ENCODE data around the gene CYBC1. TPM values are rescaled to one million over a fixed set of nuclear protein-coding genes. Genes with fewer than 3 reads are reported as not detected.

The CYBC1 gene
- total RNA-seq, 1 experiment from 2014 or later: 107 TPM

DNA sequence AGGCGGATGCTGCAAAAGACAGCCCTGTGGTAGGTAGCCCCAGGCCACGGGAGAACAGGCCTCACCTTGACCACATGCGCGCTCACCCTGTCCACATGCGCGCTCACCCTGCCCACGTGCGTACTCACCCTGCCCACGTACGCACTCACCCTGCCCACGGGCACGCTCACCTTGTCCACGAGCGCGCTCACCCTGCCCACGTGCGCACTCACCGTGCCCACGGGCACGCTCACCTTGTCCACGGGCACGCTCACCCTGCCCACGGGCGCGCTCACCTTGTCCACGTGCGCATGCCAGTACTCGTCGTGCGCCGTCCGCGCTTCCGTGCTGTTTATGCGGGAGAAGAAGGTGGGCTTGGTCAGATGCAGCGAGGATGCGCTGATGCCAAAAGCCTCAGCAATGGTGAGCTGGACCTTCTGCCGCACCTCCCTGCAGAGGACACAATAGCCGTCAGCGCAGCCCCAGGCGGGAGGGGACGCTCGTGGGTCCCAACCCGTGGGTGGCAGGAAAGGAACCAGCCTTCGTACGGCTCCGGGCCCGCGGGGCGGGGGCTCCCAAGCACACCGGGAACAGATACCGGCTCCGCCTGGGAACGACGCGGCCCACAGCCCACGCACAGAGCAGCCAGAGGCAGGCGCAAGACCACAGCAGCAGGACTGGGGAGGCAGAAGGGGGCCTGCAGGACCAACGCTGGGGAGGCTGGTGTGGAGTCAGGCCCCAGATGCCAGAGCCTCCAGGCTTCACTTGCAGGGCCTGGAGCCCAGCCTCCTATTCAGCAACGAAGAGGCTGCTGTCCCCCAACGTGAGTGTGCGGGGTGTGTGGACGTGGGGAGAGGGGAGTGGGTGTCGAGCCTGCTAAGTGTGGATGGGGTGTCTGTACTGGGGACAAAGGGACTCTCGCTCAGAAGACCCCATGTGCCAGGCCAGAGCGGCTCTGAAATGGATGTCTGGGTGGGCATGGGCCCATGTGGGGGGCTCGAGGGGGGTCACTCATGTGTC lies 46.6 kb downstream of the CYBC1 start:
- in situ Hi-C loops (cut with HindIII; ENCODE audit: low pct_unique_long_range_greater_than_20kb, low sequenced_read_pairs): no loop called here
- DNase-seq (ENCODE audit: low read depth): no peak

DNA sequence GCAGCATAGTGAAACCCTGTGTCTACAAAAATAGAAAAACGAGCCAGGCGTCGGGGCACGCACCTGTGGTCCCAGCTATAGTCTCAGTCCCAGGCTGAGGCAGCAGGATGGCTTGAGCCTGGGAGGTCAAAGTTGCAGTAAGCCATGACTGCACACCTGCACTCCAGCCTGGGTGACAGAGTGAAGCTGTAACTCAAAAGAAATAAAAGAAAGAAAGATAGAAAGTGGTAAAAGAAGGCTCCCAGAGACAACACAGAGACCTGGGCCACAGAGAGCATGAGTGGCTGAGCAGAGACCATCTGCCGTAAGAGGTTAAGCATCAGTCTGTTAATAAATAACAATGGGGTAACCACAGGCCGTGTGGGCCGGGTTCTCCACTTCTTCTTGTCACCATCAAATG lies 47.7 kb downstream of the CYBC1 start:
- peak; percentile 47 for DNase-seq (ENCODE audit: low read depth)
- in situ Hi-C loops (cut with HindIII; ENCODE audit: low pct_unique_long_range_greater_than_20kb, low sequenced_read_pairs): no loop called here

DNA sequence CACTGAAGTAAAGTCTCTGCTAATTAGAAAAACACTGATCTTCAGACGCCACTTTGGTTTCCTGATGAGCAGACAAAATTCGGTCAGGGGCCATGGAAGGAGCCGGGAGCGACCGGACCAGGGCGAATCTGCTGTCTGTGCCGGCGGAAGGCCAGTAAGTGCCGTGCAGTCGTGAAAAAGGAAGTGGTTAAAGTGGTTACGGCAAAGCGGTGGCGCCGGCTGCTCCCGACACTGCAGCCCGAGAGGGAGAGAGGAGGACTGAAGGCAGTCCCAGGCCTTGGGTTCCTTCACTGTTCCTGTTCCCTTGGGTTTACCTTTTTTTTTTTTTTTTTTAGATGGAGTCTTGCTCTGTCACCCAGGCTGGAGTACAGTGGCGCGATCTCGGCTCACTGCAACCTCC lies 49.7 kb downstream of the CYBC1 start:
- in situ Hi-C loops (cut with HindIII; ENCODE audit: low pct_unique_long_range_greater_than_20kb, low sequenced_read_pairs): no loop called here
- DNase-seq (ENCODE audit: low read depth): no peak

DNA sequence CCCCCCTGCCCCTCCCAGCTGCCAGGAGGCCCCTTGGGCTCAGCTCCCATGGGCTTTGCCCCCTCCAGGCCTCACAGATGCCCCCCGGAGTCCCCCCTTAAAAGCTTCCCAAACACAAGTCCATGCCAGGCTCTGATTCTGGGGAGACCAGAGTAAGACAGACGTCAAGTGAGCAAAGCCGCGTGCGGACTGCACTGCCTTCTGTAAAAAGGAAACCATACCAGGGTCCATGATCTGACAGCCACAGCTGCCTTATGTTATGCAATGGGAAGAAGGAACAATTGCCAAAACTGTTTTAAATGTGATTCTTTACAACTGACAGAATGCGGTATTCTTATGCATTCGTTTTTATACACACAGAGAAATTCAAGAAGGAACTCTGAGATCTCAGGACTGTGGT lies 50.3 kb downstream of the CYBC1 start:
- no peak for DNase-seq (ENCODE audit: low read depth)
- in situ Hi-C loops (cut with HindIII; ENCODE audit: low pct_unique_long_range_greater_than_20kb, low sequenced_read_pairs): no loop called here

DNA sequence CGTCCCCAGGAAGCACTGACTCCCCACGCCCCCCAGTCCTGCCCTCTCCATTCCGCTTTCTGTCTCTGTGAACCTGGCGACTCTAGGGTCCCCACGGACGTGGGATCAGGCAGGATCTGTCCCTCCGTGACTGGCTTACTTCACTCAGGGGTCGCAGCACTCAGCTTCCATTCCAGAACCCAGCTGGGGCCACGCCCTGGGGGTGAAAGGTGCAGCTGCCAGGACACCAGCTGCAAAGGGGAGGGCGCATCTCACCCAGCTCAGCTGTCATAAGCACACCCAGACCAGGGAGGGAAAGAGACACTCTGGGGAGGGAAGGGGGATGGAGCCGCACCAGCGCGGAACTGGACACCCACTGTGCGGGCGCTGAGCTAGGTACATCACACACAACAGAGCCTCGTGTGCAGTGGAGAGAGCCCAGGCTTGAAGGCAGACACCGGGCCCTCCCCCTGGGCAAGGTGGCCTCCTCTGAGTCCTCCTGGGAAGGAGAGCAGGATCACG lies 50.9 kb downstream of the CYBC1 start:
- no peak for DNase-seq (ENCODE audit: low read depth)
- in situ Hi-C loops (cut with HindIII; ENCODE audit: low pct_unique_long_range_greater_than_20kb, low sequenced_read_pairs): no loop called here

DNA sequence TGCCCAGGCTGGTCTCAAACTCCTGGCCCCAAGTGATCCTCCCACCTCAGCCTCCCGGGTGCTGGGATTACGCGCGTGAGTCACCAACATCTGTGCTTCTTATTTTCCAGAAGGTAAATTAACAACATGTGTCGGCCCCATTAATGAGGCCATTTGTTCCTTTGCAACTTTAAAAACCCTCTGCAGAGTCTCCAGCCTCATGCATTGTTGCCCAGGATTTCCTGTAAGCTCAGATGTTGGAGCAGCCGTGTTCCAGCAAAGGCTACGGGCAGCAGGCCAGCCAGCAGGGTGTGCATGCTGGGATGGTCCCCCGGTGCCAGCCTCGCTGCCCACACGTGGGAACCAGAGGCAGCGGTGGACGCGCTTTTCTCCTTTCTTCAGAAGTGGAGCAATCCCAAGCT lies 51.5 kb downstream of the CYBC1 start:
- in situ Hi-C loops (cut with HindIII; ENCODE audit: low pct_unique_long_range_greater_than_20kb, low sequenced_read_pairs): no loop called here
- DNase-seq (ENCODE audit: low read depth): no peak

DNA sequence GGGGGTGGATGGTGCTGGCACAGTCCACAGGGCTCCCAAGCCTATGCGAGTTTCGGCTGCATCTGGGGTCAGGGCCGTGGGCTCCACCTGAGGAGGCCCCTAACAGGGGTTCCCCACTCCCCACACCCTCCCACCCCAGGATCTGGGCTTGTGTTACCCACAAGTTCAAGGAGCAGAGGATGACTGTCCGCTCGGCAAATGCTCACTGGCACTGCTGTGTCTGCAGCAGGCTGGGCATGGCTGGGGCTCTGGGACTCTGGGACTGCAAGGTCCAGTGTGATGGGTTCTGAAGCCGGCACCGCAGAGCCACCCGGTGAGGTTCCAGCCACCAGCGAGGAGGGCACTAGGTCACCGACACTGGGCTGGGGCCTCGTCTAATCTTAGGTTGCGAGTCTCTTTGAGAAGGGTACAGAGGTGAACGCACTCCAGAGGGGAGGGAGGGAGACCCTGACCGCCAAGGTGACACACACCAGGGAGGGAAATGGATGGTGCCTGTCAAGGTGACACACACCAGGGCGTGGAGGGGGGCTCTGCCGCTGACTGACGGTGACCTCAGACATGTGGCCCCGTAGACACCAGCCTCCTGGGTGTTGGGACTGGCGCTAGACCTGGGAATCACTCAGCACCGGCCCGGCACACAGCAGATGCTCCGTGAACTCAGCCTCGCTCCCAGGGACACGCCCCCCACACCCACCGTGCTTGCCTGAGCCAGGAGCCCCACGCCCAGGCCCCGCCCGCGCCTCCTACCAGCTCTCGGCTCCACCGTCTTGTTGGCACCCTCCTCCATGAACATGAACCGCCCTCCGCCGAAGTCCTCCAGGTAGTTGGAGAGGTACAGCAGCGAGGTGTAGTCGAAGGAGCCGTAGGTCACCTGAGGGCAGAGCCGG lies 52.9 kb downstream of the CYBC1 start:
- in situ Hi-C loops (cut with HindIII; ENCODE audit: low pct_unique_long_range_greater_than_20kb, low sequenced_read_pairs): no loop called here

DNA sequence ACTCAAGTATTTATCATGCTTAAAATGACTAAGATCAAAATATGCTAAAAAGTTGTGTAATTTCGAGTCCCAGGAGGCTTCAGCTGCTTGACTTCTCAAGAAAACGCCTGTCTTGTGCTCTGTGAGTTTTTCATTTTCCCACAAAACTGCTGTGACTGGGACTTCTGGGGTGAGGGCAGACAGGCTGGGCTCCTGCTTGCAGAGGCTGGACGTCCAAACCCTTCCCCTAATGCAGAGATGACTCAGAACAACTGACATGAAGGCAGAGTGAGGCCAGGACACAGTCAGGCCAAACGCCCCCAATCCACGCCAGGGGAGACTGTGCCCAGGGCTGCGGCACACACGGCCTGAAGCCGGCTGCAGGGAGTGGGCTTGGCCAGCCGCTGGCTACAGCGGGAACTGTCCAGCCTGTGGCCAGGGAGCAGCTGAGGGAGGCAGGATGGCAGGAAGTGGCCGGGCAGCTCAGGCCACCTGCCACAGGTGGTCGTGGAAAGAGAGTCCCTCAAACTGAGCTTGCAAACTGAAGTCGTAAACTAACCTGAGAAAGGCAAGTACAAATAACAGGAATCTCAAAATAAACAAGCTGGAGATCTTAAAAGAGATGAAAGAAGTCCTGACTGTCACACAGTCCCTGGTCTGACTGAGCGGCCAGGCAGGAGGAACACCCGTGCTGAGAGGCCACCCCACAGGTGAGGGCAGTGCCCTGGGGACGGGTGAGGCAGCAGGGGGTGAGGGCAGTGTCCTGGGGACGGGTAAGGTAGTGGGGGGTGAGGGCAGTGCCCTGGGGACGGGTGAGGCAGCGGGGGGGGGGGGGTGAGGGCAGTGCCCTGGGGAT lies 53.7 kb downstream of the CYBC1 start:
- in situ Hi-C loops (cut with HindIII; ENCODE audit: low pct_unique_long_range_greater_than_20kb, low sequenced_read_pairs): no loop called here
- DNase-seq (ENCODE audit: low read depth): peak; percentile 34

More for the DNA sequence above, 52.9 kb downstream of the CYBC1 start:
- DNase-seq (ENCODE audit: low read depth): no peak

DNA sequence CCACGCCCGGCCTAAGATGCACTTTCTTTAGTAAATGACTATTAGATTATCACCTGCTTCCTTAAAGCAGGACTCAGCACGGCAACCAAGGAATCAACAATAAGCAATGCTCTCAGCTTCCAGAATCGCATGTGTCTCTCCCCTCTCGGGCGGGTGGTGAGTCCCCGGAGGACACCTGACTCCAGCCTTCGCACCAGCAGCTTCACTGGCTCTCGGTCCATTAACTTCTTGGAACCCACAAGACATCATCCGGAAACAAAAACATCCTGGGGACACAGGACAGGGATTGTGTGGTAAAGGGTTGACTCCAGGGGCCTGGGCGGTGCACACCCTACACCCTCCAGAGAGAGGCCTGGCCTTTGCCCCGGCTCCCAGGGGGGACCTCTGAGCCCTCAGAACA lies 56.3 kb downstream of the CYBC1 start:
- peak; percentile 91 for DNase-seq (ENCODE audit: low read depth)
- in situ Hi-C loops (cut with HindIII; ENCODE audit: low pct_unique_long_range_greater_than_20kb, low sequenced_read_pairs): no loop called here

DNA sequence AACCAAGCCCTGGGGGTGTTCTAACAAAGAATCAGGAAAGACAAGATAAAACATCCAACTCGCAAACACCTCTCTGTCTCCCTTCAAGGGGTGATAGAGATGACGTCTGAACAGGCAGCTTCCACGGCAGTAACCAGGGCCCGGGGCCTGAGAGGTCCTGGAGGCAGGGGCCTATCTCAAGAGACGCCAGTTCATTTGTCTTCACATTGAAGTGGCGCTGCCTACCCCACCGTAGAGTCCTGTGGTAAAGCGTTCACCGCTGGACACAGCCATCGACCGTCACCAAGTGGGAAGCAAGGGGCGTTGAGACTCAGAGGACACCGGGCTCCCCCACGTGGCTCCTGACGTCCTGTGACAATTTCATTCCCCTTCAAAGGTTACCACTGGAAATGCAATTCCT lies 57.6 kb downstream of the CYBC1 start:
- DNase-seq (ENCODE audit: low read depth): no peak
- in situ Hi-C loops (cut with HindIII; ENCODE audit: low pct_unique_long_range_greater_than_20kb, low sequenced_read_pairs): no loop called here

Other genes with a start within 250 kb of the CYBC1 start
- gene CCDC57, start 237.9 kb downstream of the CYBC1 start, total RNA-seq (2014; rRNA removed; shearing (Covaris generic); ENCODE audit: low replicate concordance): 8.4 and 10.8 TPM in 2 replicates
- 589 and 677 TPM in 2 replicates for gene SLC16A3, start 221.7 kb downstream of the CYBC1 start, total RNA-seq (2014; rRNA removed; shearing (Covaris generic); ENCODE audit: low replicate concordance)
- gene CSNK1D, start 177.1 kb downstream of the CYBC1 start, total RNA-seq (2014; rRNA removed; shearing (Covaris generic); ENCODE audit: low replicate concordance): 73.2 and 80.4 TPM in 2 replicates
- gene CD7, start 133.1 kb downstream of the CYBC1 start, total RNA-seq (2014; rRNA removed; shearing (Covaris generic); ENCODE audit: low replicate concordance): not detected in 2 replicates
- gene SECTM1, start 117.0 kb downstream of the CYBC1 start, total RNA-seq (2014; rRNA removed; shearing (Covaris generic); ENCODE audit: low replicate concordance): 0.24 TPM in 1 of 2 replicates, not detected in the other
- gene TEX19, start 91.5 kb downstream of the CYBC1 start, total RNA-seq (2014; rRNA removed; shearing (Covaris generic); ENCODE audit: low replicate concordance): 0.37 and 1.9 TPM in 2 replicates
- gene UTS2R, start 79.0 kb downstream of the CYBC1 start, total RNA-seq (2014; rRNA removed; shearing (Covaris generic); ENCODE audit: low replicate concordance): not detected in 2 replicates
- 11.6 and 22.3 TPM in 2 replicates for gene HEXD, start 32.4 kb downstream of the CYBC1 start, total RNA-seq (2014; rRNA removed; shearing (Covaris generic); ENCODE audit: low replicate concordance)
- gene OGFOD3, start 32.2 kb downstream of the CYBC1 start, total RNA-seq (2014; rRNA removed; shearing (Covaris generic); ENCODE audit: low replicate concordance): 35.9 and 68.3 TPM in 2 replicates
- gene NARF, start 8.0 kb upstream of the CYBC1 start, total RNA-seq (2014; rRNA removed; shearing (Covaris generic); ENCODE audit: low replicate concordance): 24.7 and 24.9 TPM in 2 replicates
- 22.3 and 24.2 TPM in 2 replicates for gene FOXK2, start 69.0 kb upstream of the CYBC1 start, total RNA-seq (2014; rRNA removed; shearing (Covaris generic); ENCODE audit: low replicate concordance)
- gene WDR45B, start 197.7 kb upstream of the CYBC1 start, total RNA-seq (2014; rRNA removed; shearing (Covaris generic); ENCODE audit: low replicate concordance): 159 and 174 TPM in 2 replicates
- 37.9 and 83.6 TPM in 2 replicates for gene RAB40B, start 247.9 kb upstream of the CYBC1 start, total RNA-seq (2014; rRNA removed; shearing (Covaris generic); ENCODE audit: low replicate concordance)

Measured in Caki2 (cell line).